Tibial nerve (tissue), 4 donors: ENCODE data around the gene SEMA5B. TPM values are rescaled to one million over a fixed set of nuclear protein-coding genes. Genes with fewer than 3 reads are reported as not detected.

Source experiments
- DNase-seq, 2 donors: peaks; one replicate each; pipeline ENCODE4 v3.0.0-alpha.2; 2019; ENCODE audit warnings: low spot score in 2 of 2
- H3K27ac ChIP-seq, 4 donors: fragments of 200-600 bp; sonication (generic) in 3 of 4; one replicate each; pipeline ENCODE4 v1.5.1; 2017 to 2019; ENCODE audit warnings: mild to moderate bottlenecking in 1 of 4
- H3K27me3 ChIP-seq, 2 donors: fragments of 200-600 bp; sonication (generic) in 1 of 2; one replicate each; pipeline versions ENCODE4 v1.5.1 to v1.6.0; 2017 to 2019
- H3K36me3 ChIP-seq, 3 donors: fragments of 200-600 bp; sonication (generic); one replicate each; pipeline ENCODE4 v1.5.1; 2018 to 2019
- H3K4me1 ChIP-seq, 4 donors: fragments of 200-600 bp; sonication (generic) in 3 of 4; one replicate each; pipeline ENCODE4 v1.5.1; 2017 to 2019
- H3K4me3 ChIP-seq, 4 donors: fragments of 200-600 bp; sonication (generic) in 3 of 4; one replicate each; pipeline ENCODE4 v1.5.1; 2017 to 2019; ENCODE audit warnings: mild to moderate bottlenecking in 1 of 4, moderate library complexity in 1 of 4
- H3K9me3 ChIP-seq, 4 donors: fragments of 200-600 bp; sonication (generic) in 3 of 4; one replicate each; pipeline ENCODE4 v1.5.1; 2017 to 2019
- CTCF ChIP-seq, 5 experiments: fragments of 200-600 bp in 3 of 5; fragments of 450-650 bp in 2 of 5; sonication (generic) in 3 of 5; IDR thresholded peaks; one replicate each; pipeline ENCODE4 v1.5.1; 2016 to 2019; ENCODE audit warnings: antibody characterized with exemption in 5 of 5, mild to moderate bottlenecking in 3 of 5, moderate library complexity in 2 of 5
- EP300 ChIP-seq, 2 donors: sonication (generic); formaldehyde crosslinking; IDR thresholded peaks; one replicate each; pipeline ENCODE4 v1.6.1; 2017; ENCODE audit warnings: antibody characterized with exemption in 2 of 2, mild to moderate bottlenecking in 1 of 2
- POLR2A ChIP-seq, 2 donors: fragments of 450-650 bp; IDR thresholded peaks; one replicate each; pipeline ENCODE4 v1.6.1; 2017; ENCODE audit warnings: antibody characterized with exemption in 2 of 2, mild to moderate bottlenecking in 2 of 2, moderate library complexity in 2 of 2
- WGBS, 2 donors: methylation state at CpG; one replicate each; pipeline ENCODE4 v1.1.5; 2018; 5-methylcytosine and 5-hydroxymethylcytosine counted together
- total RNA-seq, 4 donors: library from RNA; depleted of rRNA; stranded (reverse); fragments of >200 nt; gene quantifications; one replicate each; pipeline ENCODE4 v1.1.0, GENCODE V29; 2016

Gene SEMA5B
- total RNA-seq, 4 donors from 2014 or later, result 6.7 to 19.7 (median 13.1) TPM

- Histone ChIP-seq H3K9me3 (no peaks in the 10 kb centered on the region), H3K27me3 (no peaks in the 10 kb centered on the region), H3K27ac (no peak overlapping the region), H3K4me1 (peaks cover 0 to 17% (median 0%) of the 10 kb centered on the region in 4 donors), H3K36me3 (no peaks in the 10 kb centered on the region), H3K4me3 (no peak overlapping the region)
- TF ChIP-seq EP300 (IDR thresholded peaks at IDR 0.05) (no peak), CTCF (IDR thresholded peaks at IDR 0.05) (no peak), POLR2A (IDR thresholded peaks at IDR 0.05) (no peak)
- DNase-seq, result no peak
- 90 to 93% methylated on average over 3 to 4 of the region's 4 CpGs for WGBS, 2 donors
These were observed 60.2 kb downstream of the SEMA5B start for GRCh38 chr3:122967356-122967755.

GRCh38 chr3:122966045-122966444 lies 61.5 kb downstream of the SEMA5B start:
- peaks cover 0 to 17% (median 0%) of the 10 kb centered on the region in 4 donors for H3K4me1 ChIP-seq
- DNase-seq, result no peak
- H3K27me3 ChIP-seq, result no peaks in the 10 kb centered on the region
- TF ChIP-seq POLR2A (IDR thresholded peaks at IDR 0.05) (no peak), EP300 (IDR thresholded peaks at IDR 0.05) (no peak), CTCF (IDR thresholded peaks at IDR 0.05) (no peak)
- H3K27ac ChIP-seq, result no peak overlapping the region
- no peaks in the 10 kb centered on the region for H3K9me3 ChIP-seq
- H3K4me3 ChIP-seq, result no peak overlapping the region
- no peaks in the 10 kb centered on the region for H3K36me3 ChIP-seq

- H3K36me3 ChIP-seq, result no peaks in the 10 kb centered on the region
- H3K4me1 ChIP-seq, result peaks cover 0 to 9% (median 0%) of the 10 kb centered on the region in 4 donors
- WGBS, 2 donors, result 36 to 60% methylated on average over 2 of the region's 2 CpGs
- no peak for DNase-seq
- no peak overlapping the region for H3K4me3 ChIP-seq
- TF ChIP-seq POLR2A (IDR thresholded peaks at IDR 0.05) (no peak), EP300 (IDR thresholded peaks at IDR 0.05) (no peak), CTCF (IDR thresholded peaks at IDR 0.05) (no peak)
- no peak overlapping the region for H3K27ac ChIP-seq
- no peaks in the 10 kb centered on the region for H3K27me3 ChIP-seq
- no peaks in the 10 kb centered on the region for H3K9me3 ChIP-seq
These were observed 62.8 kb downstream of the SEMA5B start for GRCh38 chr3:122964811-122965210.

- H3K36me3 ChIP-seq, result no peaks in the 10 kb centered on the region
- 65 to 67% methylated on average over 9 of the region's 9 CpGs for WGBS, 2 donors
- H3K4me1 ChIP-seq, result peaks cover 0 to 15% (median 4%) of the 10 kb centered on the region in 4 donors
- H3K4me3 ChIP-seq, result no peak overlapping the region
- no peak overlapping the region for H3K27ac ChIP-seq
- no peak for DNase-seq
- no peaks in the 10 kb centered on the region for H3K9me3 ChIP-seq
- TF ChIP-seq CTCF (IDR thresholded peaks at IDR 0.05) (no peak), POLR2A (IDR thresholded peaks at IDR 0.05) (no peak), EP300 (IDR thresholded peaks at IDR 0.05) (no peak)
- no peaks in the 10 kb centered on the region for H3K27me3 ChIP-seq
These were observed 65.4 kb downstream of the SEMA5B start for GRCh38 chr3:122962149-122962548.

GRCh38 chr3:122961146-122961545 lies 66.4 kb downstream of the SEMA5B start:
- Histone ChIP-seq H3K4me1 (peaks cover 0 to 22% (median 6%) of the 10 kb centered on the region in 4 donors), H3K27me3 (no peaks in the 10 kb centered on the region), H3K27ac (no peak overlapping the region), H3K4me3 (no peak overlapping the region), H3K36me3 (no peaks in the 10 kb centered on the region), H3K9me3 (no peaks in the 10 kb centered on the region)
- 73 to 92% methylated on average over 4 of the region's 4 CpGs for WGBS, 2 donors
- no peak for DNase-seq
- no peak for TF ChIP-seq EP300 (IDR thresholded peaks at IDR 0.05)
- TF ChIP-seq CTCF (IDR thresholded peaks at IDR 0.05), result no peak
- TF ChIP-seq POLR2A (IDR thresholded peaks at IDR 0.05), result no peak
